Mesenchymal stem cell (in vitro differentiated cells and primary cell): ENCODE results near the gene NEDD4L.

Source experiments
- DNase-seq: peaks from one replicate; pipeline ENCODE4 v3.0.0-alpha.2; 2013
- H2AFZ ChIP-seq: one replicate; pipeline ENCODE4 v1.6.1; 2013; ENCODE audit warnings: low read depth, mild to moderate bottlenecking, control low read depth, inconsistent platforms, low read length, moderate library complexity
- H2AK5ac ChIP-seq: 2 replicates; pipeline ENCODE4 v1.6.1; 2013; ENCODE audit warnings: low read length, moderate library complexity, mild to moderate bottlenecking, inconsistent platforms; ENCODE audit not compliant: severe bottlenecking
- H2BK120ac ChIP-seq: one replicate; pipeline ENCODE4 v1.6.1; 2013; ENCODE audit warnings: low read depth, mild to moderate bottlenecking, inconsistent platforms, low read length, moderate library complexity
- H2BK12ac ChIP-seq, 2 experiments: one replicate each; pipeline ENCODE4 v1.6.1; 2013; ENCODE audit warnings: inconsistent platforms in 2 of 2, low read length in 2 of 2, mild to moderate bottlenecking in 2 of 2, moderate library complexity in 2 of 2, control low read depth in 1 of 2
- H2BK15ac ChIP-seq: one replicate; pipeline ENCODE4 v1.6.1; 2013; ENCODE audit warnings: mild to moderate bottlenecking, low read depth, inconsistent platforms; ENCODE audit not compliant: poor library complexity, severe bottlenecking
- H2BK5ac ChIP-seq: 2 replicates; pipeline ENCODE4 v1.6.1; 2013; ENCODE audit warnings: low read depth, mild to moderate bottlenecking, low read length, control low read depth, inconsistent platforms; ENCODE audit not compliant: poor library complexity, severe bottlenecking
- H3K14ac ChIP-seq, 2 experiments: one replicate each; pipeline ENCODE4 v1.6.1; 2013; ENCODE audit warnings: inconsistent platforms in 2 of 2, low read length in 2 of 2, control low read depth in 1 of 2, mild to moderate bottlenecking in 1 of 2, moderate library complexity in 1 of 2
- H3K18ac ChIP-seq, 2 experiments: one replicate each; pipeline ENCODE4 v1.6.1; 2013; ENCODE audit warnings: inconsistent platforms in 2 of 2, low read length in 2 of 2, control low read depth in 1 of 2, low read depth in 1 of 2, mild to moderate bottlenecking in 1 of 2
- H3K23ac ChIP-seq, 2 experiments: one replicate each; pipeline ENCODE4 v1.6.1; 2013; ENCODE audit warnings: inconsistent platforms in 2 of 2, low read length in 2 of 2, mild to moderate bottlenecking in 2 of 2, moderate library complexity in 2 of 2, control low read depth in 1 of 2
- H3K27ac ChIP-seq: 2 replicates; pipeline ENCODE4 v1.5.1; 2013; ENCODE audit warnings: mild to moderate bottlenecking, moderate library complexity, low read length, control low read depth, inconsistent platforms; ENCODE audit not compliant: poor library complexity, severe bottlenecking
- H3K27me3 ChIP-seq, 2 experiments: 2 replicates each; pipeline versions ENCODE4 v1.6.1 to v1.7.0; 2013; ENCODE audit warnings: low read length in 2 of 2, mild to moderate bottlenecking in 2 of 2, moderate library complexity in 2 of 2, control low read depth in 1 of 2, inconsistent platforms in 1 of 2; ENCODE audit not compliant: control insufficient read depth in 1 of 2, insufficient read depth in 1 of 2
- H3K36me3 ChIP-seq, 2 experiments: 2 replicates each; pipeline versions ENCODE4 v1.6.1 to v1.7.0; 2013; ENCODE audit warnings: low read length in 2 of 2, control low read depth in 1 of 2, inconsistent platforms in 1 of 2, low read depth in 1 of 2, mild to moderate bottlenecking in 1 of 2; ENCODE audit not compliant: insufficient read depth in 2 of 2, control insufficient read depth in 1 of 2
- H3K4ac ChIP-seq, 2 experiments: one replicate each; pipeline ENCODE4 v1.6.1; 2013; ENCODE audit warnings: inconsistent platforms in 2 of 2, low read length in 2 of 2, mild to moderate bottlenecking in 2 of 2, moderate library complexity in 2 of 2, control low read depth in 1 of 2, low read depth in 1 of 2
- H3K4me1 ChIP-seq: 2 replicates; pipeline ENCODE4 v1.6.1; 2013; ENCODE audit warnings: low read depth, low read length, control low read depth; ENCODE audit not compliant: control insufficient read depth, insufficient read depth
- H3K4me2 ChIP-seq: 2 replicates; pipeline ENCODE4 v1.6.1; 2013; ENCODE audit warnings: low read length, mild to moderate bottlenecking, inconsistent platforms; ENCODE audit not compliant: poor library complexity, severe bottlenecking
- H3K4me3 ChIP-seq, 2 experiments: 2 replicates each; pipeline versions ENCODE4 v1.5.1 to v1.7.0; 2013; ENCODE audit warnings: low read length in 2 of 2, mild to moderate bottlenecking in 2 of 2, control low read depth in 1 of 2, low read depth in 1 of 2; ENCODE audit not compliant: insufficient read depth in 1 of 2
- H3K79me1 ChIP-seq: replicated peaks from 2 replicates; pipeline ENCODE4 v1.6.1; 2013; ENCODE audit warnings: mild to moderate bottlenecking, control low read depth, low read length, inconsistent platforms; ENCODE audit not compliant: poor library complexity, severe bottlenecking
- H3K9ac ChIP-seq: 2 replicates; pipeline ENCODE4 v1.7.0; 2013; ENCODE audit warnings: mild to moderate bottlenecking, low read length, moderate library complexity
- H3K9me3 ChIP-seq: 2 replicates; pipeline ENCODE4 v1.7.0; 2013; ENCODE audit warnings: mild to moderate bottlenecking, low read length; ENCODE audit not compliant: control insufficient read depth
- H4K8ac ChIP-seq: one replicate; pipeline ENCODE4 v1.6.1; 2013; ENCODE audit warnings: inconsistent platforms, mild to moderate bottlenecking, low read length, moderate library complexity
- H4K91ac ChIP-seq: one replicate; pipeline ENCODE4 v1.6.1; 2013; ENCODE audit warnings: mild to moderate bottlenecking, low read length, inconsistent platforms
- WGBS: methylation state at CpG from one replicate; pipeline ENCODE4 v1.1.7; 2013; ENCODE audit warnings: mixed read lengths; 5-methylcytosine and 5-hydroxymethylcytosine counted together

NEDD4L gene

DNA sequence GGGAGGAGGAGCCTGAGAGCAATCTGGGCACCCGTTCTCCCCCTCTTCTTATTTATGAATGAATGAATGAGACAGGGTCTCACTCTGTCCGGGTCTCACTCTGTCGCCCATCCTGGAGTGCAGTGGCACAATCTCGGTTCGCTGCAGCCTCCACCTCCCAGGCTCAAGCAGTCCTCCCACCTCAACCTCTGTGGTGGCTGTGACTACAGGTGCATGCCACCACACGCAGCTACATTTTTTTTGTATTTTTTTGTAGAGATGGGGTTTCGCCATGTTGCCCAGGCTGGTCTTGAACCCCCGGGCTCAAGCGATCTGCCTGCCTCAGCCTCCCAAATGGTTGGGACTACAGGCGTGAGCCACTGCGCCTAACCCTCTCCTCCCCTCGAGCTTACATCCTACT lies 198.4 kb downstream of the NEDD4L start:
- 95% methylated on average over 12 of the region's 12 CpGs for WGBS
- H4K91ac ChIP-seq: no peak overlapping the region
- peaks cover 0 to under 1% of the 10 kb centered on the region in 2 experiments for H3K36me3 ChIP-seq
- peaks cover 28% of the 10 kb centered on the region for H3K79me1 ChIP-seq
- no peak overlapping the region for H2BK15ac ChIP-seq
- H3K23ac ChIP-seq: no peak overlapping the region
- no peaks in the 10 kb centered on the region for H3K27me3 ChIP-seq
- no peak overlapping the region for H2BK120ac ChIP-seq
- peaks cover 12% of the 10 kb centered on the region for H3K4me1 ChIP-seq
- H3K9me3 ChIP-seq: no peaks in the 10 kb centered on the region
- no peak overlapping the region for H2AK5ac ChIP-seq
- no peak overlapping the region for H3K27ac ChIP-seq
- no peak overlapping the region for H2AFZ ChIP-seq
- H3K4me2 ChIP-seq: no peak overlapping the region
- H2BK12ac ChIP-seq: no peak overlapping the region
- H2BK5ac ChIP-seq: no peak overlapping the region
- H3K4me3 ChIP-seq: no peak overlapping the region
- no peak overlapping the region for H3K18ac ChIP-seq
- H4K8ac ChIP-seq: no peak overlapping the region
- H3K9ac ChIP-seq: peak overlapping the region; percentile 13
- H3K14ac ChIP-seq: no peak overlapping the region
- no peak overlapping the region for H3K4ac ChIP-seq
- DNase-seq: no peak

DNA sequence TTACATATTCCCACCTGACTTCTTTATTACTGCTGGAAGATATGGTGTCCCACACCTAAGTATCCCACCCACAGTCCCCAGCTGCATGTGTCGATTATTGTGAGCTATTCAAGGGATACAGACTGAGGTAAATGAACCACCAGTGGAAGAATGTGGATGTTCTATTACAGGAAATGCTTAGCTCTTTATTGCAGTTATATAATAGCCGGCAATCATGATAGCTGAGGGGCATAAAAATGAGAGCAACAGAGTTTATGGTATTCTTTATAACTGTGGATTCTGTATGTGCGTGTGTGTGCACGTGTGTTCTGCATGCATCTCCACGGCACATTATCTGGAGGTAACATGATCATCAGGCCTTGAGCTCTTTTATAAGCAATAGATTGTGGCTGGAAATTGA lies 198.9 kb downstream of the NEDD4L start:
- Histone ChIP-seq H3K4me1 (peaks cover 14% of the 10 kb centered on the region), H3K4me2 (no peak overlapping the region), H3K27me3 (no peaks in the 10 kb centered on the region), H3K9ac (no peak overlapping the region), H2BK12ac (no peak overlapping the region), H3K4me3 (no peak overlapping the region), H3K23ac (no peak overlapping the region), H4K91ac (no peak overlapping the region), H3K36me3 (peaks cover 0 to 3% of the 10 kb centered on the region in 2 experiments), H3K14ac (no peak overlapping the region), H3K27ac (no peak overlapping the region), H4K8ac (no peak overlapping the region), H3K9me3 (no peaks in the 10 kb centered on the region), H2AFZ (no peak overlapping the region), H3K79me1 (peaks cover 28% of the 10 kb centered on the region), H2AK5ac (no peak overlapping the region), H2BK120ac (no peak overlapping the region), H2BK5ac (no peak overlapping the region), H2BK15ac (no peak overlapping the region), H3K4ac (no peak overlapping the region), H3K18ac (no peak overlapping the region)
- 83% methylated on average over 5 of the region's 5 CpGs for WGBS
- no peak for DNase-seq

DNA sequence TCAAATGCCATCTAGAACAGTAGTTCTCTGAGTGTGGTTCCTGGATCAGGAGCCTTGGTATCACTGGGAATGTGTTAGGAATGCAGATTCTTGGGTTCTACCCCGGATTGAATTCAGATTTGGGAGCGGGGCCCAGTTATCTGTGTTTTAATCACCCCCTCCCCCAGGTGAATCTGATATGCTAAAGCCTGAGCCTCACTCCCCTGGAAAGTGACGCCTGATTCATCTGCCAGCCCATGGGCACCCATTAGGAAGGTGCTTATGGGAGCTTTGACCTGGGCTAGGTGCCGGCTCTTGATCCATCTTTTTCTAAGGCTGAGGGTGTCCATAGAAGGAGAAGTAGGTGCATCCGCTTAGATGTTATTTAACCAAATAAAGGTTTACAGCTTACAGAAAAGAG lies 199.4 kb downstream of the NEDD4L start:
- Histone ChIP-seq H3K27me3 (no peaks in the 10 kb centered on the region), H3K14ac (no peak overlapping the region), H3K18ac (no peak overlapping the region), H3K9ac (no peak overlapping the region), H2AFZ (no peak overlapping the region), H3K79me1 (peaks cover 29% of the 10 kb centered on the region), H3K4me2 (no peak overlapping the region), H2BK12ac (no peak overlapping the region), H3K9me3 (no peaks in the 10 kb centered on the region), H2BK5ac (no peak overlapping the region), H3K4me1 (peaks cover 14% of the 10 kb centered on the region), H2BK120ac (no peak overlapping the region), H3K27ac (no peak overlapping the region), H3K4ac (no peak overlapping the region), H4K8ac (no peak overlapping the region), H3K4me3 (no peak overlapping the region), H2AK5ac (no peak overlapping the region), H4K91ac (no peak overlapping the region), H2BK15ac (no peak overlapping the region), H3K36me3 (peaks cover 0 to 3% of the 10 kb centered on the region in 2 experiments), H3K23ac (no peak overlapping the region)
- WGBS: 90% methylated on average over 2 of the region's 5 CpGs
- no peak for DNase-seq

DNA sequence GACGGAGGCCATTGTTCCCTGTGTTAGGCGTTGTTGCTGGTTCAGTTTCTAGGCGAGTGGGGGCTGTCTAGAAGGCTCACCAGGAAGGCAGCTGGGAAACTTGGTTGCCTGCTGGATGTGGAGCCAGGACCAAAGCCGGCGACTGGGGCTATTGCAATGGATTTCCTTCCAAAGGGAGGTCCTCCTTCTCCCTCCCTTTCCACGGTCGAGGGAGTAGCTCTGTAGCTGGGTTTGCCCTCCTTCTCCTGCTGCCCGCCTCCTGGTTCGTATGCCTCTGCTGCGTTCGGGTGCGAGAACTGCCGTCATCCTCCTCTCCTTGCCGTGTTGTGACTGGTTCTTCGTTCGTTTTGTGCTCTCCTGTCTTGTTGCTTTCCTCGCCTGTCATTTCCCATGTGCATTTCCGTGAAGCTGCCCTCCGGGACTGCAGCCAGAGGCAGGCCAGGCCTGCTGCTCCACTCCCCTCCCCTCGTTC lies 203.4 kb downstream of the NEDD4L start:
- WGBS: 56% methylated on average over 19 of the region's 20 CpGs
- peak overlapping the region; percentile 33 for H3K9ac ChIP-seq
- no peak overlapping the region for H2BK5ac ChIP-seq
- H2AK5ac ChIP-seq: no peak overlapping the region
- H3K23ac ChIP-seq: no peak overlapping the region
- no peaks in the 10 kb centered on the region for H3K9me3 ChIP-seq
- no peaks in the 10 kb centered on the region for H3K27me3 ChIP-seq
- peaks cover 0 to 7% of the 10 kb centered on the region in 2 experiments for H3K36me3 ChIP-seq
- no peak overlapping the region for H3K27ac ChIP-seq
- no peak overlapping the region for H2AFZ ChIP-seq
- H3K79me1 ChIP-seq: peaks cover 15% of the 10 kb centered on the region
- H3K4me1 ChIP-seq: peaks cover 9% of the 10 kb centered on the region
- peak overlapping the region; percentile 41 to 64 for H3K18ac ChIP-seq
- H4K91ac ChIP-seq: peak overlapping the region; percentile 52
- H2BK15ac ChIP-seq: no peak overlapping the region
- H3K4ac ChIP-seq: no peak overlapping the region
- no peak overlapping the region for H2BK120ac ChIP-seq
- peak overlapping the region; percentile 89 for H4K8ac ChIP-seq
- peak overlapping the region in 1 of 2 experiments; percentile 57 for H3K4me3 ChIP-seq
- DNase-seq: no peak
- no peak overlapping the region for H3K14ac ChIP-seq
- no peak overlapping the region for H2BK12ac ChIP-seq
- H3K4me2 ChIP-seq: no peak overlapping the region
